Stimulated activated CD4-positive, alpha-beta T cell treated with anti-CD3 and anti-CD28 coated beads, Interleukin-1b, Interleukin-23, amount 100 ng/mL, for 4 hours (primary cell): ENCODE results near the gene TMEM135.
"Not testable (repeated sequence)": the region's sequence is repeated elsewhere in the genome, so short reads cannot be mapped to it uniquely, and the experiment has no call there.

Experiments used
- DNase-seq, 2 donors: peaks; one replicate each; pipeline ENCODE4 v3.0.0-alpha.2; 2020; ENCODE audit warnings: low read depth in 2 of 2

TMEM135 gene

DNA sequence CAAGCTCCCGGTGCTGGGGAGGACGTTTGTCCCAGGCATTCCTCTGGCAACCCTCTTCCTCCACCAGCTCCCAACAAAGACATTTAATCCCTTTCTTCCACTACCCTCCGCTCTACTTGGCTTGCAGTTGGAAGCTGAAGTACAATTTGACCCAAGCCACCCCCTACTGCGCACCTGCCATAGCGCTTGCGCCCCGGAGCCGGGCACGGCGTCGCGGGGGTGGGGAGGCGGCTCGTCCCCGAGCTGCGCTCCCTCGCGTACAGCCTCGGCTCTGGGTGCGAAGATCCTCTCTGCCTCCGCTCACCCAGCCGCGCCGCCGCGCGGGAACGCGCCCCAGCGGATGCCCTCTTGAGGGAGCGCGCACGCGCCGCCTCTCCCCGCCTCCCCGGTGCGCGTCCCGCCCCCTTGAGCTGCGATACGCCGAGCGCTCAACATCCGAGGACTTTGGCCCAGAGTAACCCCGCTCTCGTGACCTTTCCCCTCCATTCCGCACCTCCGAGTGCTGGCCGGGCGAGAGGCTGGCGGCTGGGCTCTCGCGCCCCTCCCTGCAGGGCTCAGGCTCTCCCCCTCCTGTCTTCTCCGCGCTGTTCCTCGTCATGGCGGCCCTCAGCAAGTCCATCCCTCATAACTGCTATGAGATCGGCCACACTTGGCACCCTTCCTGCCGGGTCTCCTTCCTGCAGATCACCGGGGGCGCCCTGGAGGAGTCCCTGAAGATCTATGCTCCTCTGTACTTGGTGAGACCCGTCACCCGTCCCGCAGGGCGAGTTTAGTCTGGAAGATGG lies at the start of gene TMEM135:
TSS of gene TMEM135 (plus strand) at position 485 of the 785 bp plus-strand sequence. CDS start at position 597, 112 bp downstream.
- DNase-seq: peak; percentile 84 to 92

DNA sequence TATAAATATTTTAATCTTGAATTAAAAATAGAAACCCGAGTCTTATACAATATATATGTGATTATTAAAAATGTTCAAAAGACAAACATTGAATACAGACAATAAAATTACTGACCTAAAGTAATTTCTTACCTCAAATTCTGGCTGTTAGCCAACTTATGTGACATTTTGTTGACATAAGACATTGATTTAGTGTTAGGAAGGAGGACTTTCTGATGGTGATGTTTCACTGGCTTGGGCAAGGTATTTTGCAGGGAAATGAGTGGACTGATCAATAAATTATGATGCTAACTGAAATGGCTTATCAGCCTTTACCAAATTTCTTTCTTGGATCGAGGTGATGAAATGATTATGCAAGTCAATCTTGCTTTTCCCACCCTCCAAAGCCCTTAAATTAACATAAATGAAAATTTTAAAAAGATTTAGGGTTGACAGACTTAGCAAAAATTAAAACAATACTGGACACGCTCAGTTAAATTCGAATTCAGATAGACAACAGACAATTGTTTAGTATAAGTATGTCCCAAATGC lies 49.3 kb upstream of the TMEM135 start:
- DNase-seq: no peak

DNA sequence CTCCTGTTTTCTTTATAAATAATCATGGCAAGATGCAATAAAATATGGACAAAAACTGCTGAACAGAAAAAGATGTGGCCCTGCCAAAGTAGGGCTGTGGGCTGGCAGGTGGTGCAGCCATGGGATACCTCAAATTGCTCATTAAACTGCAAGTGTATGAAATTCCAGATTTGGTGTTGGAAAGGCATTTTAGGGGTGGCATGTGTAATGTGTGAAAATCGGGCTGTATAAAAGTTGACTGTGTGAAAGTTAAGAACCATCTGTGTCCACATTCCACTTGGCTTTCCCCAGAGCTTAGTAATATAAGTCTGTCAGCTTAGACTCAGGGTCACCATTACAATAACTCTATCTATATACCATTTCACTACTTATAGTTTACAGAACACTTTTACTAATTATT lies 47.7 kb upstream of the TMEM135 start:
- DNase-seq: no peak

DNA sequence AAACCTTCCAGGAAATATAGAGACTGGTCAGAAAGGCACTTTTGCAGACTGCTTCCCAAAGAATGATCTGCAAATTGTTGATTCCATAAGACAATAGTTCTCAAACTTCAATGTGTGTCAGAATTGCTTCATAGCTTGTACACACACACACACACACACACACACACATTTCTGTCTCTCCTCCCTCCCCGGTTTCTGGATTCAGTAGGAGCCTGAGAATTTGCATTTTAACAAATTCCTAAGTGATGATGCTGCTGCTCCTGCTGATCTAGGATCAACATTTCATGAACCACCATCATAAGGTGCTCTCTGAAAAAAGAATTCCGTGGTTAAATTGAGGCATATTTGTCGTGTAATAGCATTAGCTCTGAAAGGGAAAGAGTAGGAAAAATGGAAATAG lies 47.2 kb upstream of the TMEM135 start:
- no peak for DNase-seq

DNA sequence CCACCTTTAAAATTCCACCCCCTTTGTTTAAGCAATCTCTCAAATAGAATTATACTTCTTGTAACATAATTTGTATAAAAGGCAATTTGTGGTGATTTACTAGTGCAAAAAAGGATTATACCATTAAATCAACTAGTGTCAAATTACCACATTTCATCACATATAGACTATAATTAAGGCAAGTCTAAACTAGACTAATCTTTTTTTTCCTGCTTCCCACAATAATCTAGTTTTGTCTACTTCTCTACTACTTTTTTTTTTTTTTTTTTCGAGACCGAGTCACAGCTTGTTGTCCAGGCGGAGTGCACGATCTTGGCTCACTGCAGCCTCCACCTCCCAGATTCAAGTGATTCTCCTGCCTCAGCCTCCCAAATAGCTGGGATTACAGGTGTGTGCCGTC lies 46.4 kb upstream of the TMEM135 start:
- no peak for DNase-seq

DNA sequence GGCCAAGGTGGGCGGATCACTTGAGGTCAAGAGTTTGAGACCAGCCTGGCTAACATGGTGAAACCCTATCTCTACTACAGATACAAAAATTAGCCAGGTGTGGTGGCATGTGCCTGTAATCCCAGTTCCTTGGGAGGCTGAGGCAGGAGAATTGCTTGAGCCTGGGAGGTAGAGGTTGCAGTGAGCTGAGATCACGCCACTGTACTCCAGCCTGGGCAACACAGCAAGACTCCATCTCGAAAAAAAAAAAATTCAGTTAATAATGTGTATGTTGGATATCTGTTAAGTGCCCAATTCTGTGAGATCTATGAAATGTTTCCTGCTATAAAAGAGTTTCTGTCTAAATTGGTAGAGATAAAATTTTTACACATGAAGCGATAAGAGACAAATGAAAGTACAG lies 45.4 kb upstream of the TMEM135 start:
- DNase-seq: not testable (repeated sequence)

DNA sequence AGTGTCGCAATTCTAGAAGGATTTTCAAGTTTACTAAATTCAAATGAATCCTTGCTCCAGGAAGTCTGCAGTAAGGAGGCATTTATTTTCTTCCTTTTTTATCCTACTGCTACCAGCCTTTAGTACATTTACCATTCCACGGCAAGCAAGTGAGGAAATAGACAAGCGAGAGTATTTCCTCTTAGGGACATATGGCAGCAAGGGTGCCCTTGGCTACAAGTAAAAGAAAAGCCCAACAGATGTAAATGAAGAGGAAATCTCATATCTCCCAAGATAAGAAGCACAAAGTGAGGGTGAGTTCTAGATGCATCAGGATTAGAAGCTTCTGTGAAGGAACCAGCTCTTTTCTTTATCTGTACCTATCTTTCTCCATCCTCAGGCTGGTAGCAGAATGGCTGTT lies 44.7 kb upstream of the TMEM135 start:
- no peak for DNase-seq

DNA sequence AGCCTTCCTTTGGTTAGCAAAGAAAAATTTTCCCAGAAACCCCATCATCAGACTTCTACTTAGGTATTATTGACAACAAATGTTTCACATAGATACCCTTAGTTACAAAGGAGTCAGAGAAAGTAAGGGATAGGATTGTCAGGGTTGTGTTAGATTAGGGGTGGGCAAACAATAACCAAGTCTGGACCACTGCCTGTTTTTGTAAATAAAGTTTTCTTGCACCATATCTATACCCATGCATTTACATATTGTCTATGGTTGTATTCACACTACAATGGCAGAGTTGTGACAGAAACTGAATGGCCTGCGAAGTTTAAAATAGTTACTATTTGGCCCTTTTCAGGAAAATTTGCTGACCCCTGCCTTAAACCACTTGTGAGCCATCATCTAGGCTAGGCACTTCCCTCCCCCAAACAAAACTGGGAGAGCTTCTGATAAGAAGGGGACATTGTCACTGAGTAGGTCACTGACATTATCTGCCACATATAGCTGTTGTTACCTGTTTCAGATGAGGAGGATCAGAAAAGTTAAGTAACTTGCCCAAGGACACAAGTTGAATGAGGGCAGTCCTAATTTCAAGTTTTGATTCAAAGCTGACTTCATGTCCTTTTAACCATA lies 40.7 kb upstream of the TMEM135 start:
- no peak for DNase-seq

DNA sequence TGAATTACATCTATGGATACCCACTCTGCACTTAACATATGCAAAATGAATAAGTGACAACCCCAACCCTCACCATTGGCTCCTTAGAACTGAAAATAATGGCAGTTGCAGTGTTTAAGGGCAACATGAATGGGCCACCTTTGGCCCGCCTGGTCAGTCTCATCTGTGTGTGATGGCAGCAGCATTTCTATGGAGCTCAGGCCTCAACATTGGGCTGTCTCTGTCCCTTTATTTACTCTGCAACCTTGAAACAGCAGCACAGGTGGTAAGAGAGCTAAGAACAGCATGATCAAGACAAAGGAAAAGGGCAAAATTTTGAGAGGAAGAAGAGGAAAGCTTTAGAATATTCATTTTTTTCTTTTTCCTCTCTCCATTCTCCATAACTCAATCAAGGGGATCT lies 38.3 kb upstream of the TMEM135 start:
- DNase-seq: no peak

DNA sequence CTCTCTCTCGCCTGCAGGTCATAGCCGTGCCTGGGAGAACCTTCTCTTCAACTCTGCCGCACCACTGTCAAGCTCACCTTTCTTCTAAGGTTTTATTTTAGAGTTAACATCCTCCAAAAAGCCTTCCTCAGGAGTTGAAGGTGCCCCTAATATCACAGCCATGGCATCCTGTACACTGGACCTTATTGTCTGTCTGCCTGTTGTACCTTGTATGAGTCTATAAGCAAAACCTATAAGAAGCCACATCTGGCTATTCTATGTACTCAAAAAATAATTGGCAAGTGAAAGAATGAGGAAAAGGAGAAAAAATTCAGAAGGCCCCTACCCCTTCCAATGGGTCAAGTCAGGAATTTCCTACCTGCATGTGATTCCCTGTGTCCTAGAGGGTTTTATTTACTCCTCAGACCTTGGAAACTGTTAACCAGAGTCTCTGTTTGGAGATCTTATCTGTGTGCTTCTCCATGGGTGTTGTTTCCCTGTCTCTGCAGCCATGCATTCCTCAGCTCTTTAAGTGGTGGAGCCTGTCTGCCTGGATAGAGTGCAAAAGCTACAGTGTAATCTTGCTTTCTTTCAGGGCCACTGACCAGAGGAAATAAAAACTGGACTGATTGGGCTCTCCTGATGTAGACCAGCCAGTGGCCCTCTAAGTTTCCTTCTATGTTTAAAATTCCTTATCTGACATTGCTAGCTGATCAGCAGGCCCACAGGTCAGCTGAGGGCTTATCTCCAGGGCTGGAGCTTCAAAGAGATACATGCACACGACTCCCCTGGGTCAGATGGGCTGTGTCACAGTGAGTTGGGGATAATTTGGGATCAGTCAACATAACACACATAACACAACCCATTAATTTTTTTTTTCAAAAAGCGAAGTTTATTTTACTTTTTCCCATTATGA lies 37.6 kb upstream of the TMEM135 start:
- no peak for DNase-seq

DNA sequence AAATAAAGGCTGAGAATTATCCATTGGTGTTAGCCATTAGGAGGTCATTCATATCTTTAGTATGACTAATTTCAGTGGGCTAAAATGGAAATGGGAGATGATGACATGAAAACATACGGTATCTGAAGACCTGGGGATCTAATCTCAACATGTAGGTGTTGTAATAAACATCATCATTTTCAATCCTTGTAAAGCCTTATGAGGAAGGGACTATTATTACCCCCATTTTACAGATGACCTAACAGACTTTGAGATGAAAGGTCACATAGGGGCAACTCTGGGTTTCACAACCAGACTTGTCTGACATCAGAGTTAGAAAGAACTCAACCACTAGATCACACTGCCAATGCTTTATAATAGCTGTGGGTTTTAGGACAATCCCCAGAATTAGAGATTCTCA lies 34.8 kb upstream of the TMEM135 start:
- no peak for DNase-seq

DNA sequence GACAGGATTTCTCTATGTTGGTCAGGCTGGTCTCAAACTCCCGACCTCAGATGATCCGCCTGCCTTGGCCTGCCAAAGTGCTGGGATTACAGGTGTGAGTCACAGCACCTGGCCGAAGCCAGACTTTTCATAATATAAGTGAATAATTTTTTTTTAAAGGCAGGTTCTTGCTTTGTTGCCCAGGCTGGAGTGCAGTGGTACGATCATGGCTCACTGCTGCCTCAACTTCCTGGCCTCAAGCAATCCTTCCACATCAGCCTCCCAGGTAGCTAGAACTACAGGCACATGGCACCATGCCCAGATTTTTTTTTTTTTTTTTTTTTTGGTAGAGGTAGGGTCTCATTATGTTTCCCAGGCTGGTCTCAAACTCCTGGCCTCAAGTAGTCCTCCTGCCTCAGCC lies 33.5 kb upstream of the TMEM135 start:
- DNase-seq: not testable (repeated sequence)

DNA sequence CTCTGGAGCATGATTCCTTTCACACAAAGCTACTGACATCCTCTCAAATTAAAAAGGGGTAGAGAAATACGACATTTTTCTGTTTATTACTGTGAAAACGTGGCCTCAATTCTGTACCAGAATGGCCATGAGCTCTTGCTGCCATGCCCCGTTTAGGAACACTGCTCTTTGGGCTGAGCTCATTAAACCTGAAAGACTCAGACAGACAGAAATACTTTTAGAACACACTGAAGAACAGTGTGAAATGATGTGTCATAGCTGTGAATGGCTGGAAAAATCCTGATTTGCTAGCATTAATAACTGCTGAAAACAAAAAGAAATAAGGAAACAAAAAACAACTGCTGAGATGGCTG lies 32.2 kb upstream of the TMEM135 start:
- DNase-seq: no peak

DNA sequence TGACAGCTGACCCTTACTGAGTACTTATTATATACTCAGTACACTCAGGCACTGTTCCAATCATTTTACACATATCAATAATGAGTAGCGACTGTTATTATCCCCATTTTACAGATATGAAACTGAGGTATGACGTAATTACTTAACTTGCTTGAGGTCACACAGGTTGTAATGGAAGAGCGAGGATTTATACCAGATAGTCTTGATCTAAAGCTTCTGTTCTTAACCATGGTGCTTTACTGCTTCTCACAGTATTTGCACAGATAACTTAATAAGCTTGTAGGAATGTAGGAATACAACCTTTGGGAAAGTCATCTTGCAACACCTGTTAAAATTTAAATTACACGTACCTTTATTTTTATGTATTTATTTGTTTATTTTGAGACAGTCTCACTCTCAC lies 31.7 kb upstream of the TMEM135 start:
- DNase-seq: no peak

DNA sequence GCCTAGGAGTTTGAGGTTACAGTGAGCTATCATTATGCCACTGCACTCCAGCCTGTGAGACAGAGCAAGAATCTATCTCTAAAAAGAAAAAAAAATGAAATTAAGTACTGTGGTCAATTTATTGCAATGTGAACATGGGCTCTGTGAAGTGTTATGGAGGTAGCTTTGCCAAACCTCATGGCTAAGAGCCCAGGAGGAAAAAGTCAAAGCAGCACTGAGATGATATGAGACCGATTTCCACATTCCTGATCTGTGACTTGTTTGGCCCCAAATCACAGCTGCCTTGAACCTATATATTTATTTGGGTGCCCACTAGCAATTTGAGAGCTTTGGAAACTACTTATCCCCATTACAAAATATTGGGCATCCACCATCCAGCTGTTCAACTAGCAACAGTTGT lies 29.8 kb upstream of the TMEM135 start:
- no peak for DNase-seq

DNA sequence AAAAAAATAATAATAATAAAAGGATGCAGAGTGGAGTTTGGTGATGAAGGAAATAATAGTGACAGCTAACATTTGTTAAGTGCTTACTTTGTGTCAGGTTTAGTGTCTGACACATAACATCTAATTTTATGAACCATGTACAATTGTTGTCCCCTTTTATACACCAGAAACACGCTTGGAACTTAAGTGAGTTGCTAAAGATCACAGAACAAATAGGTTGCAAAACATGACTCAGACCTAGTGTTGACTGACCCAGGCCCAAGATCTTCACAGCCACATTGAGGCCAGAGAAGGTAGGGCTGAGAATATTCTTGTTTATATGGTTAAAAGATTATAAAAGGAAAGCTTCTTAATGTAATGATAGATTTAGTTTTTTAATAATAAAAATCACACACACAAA lies 25.6 kb upstream of the TMEM135 start:
- DNase-seq: no peak

DNA sequence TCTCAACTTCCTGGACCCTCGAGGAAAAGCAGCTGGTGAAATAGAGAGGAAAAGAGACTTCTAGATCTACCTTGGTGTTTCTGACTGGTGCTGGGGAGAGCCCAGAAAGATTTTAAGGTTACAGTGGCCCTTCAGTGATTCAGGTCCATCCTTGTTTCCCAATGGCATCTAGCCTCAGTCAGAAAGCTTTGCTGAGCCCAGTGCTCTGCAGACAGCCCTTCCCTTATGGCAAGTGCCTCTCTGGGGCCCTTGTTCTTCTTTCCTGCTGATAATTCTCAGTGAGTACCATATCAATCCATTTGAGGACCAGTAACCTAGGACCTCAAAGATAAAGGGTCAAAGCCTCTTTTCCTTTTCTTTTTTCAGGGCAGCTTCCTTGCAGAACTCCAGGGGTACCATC lies 25.1 kb upstream of the TMEM135 start:
- DNase-seq: no peak

DNA sequence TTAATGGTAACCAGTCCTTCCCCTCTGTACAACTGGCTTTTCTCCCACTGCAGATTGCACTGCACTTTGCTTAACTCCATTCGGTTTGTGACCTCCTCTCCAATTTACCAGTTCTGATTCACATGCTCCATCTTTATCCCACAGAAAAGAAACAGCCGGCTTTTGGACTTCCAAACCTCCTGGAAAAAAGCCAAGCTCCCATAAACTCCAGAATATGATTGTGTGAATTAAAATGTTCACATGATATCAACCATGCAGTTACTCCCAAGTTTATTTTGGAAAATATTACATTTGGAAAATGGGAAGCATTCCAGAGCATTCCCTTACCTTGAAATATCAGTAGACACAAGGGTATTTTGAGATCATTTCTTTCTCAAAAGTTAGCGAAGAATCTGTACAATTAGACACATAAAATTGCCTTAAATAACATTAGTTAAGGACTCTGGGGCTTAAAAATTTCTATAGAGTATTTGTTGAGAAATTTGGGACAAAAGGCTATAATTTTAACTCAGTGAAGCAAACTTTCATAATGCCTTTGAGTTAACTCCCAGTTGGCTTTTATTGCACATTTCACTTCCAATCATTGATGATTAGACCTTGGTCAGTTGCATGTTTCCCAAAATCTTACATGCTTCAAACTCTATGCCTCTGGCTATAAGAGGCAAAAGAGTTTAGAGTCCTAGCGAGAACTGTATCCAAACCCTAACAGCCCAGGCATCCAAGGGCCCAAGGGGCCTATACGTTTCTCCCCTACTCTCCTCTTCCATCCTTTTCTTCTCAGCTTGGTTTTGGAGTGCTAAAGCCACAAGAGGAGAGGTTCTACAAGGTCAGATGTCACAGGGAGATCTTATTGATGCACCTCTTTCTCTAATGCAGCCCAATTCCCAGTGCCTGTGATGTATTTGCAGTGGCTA lies 23.6 kb upstream of the TMEM135 start:
- no peak for DNase-seq

DNA sequence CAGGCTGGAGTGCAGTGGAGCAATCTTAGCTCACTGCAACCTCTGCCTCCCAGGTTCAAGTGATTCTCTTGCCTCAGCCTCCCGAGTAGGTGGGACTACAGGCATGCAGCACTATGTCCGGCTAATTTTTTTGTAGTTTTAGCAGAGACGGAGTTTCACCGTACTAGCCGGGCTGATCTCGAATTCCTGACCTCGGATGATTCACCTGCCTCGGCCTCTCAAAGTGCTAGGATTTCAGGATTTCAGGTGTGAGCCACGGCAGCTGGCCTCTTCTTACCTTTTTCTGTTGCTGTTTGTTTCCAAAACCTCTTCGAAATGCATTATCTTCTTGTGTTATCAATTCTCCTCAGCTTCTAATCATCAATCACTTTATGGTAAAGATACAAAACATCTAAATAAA lies 22.1 kb upstream of the TMEM135 start:
- DNase-seq: no peak

DNA sequence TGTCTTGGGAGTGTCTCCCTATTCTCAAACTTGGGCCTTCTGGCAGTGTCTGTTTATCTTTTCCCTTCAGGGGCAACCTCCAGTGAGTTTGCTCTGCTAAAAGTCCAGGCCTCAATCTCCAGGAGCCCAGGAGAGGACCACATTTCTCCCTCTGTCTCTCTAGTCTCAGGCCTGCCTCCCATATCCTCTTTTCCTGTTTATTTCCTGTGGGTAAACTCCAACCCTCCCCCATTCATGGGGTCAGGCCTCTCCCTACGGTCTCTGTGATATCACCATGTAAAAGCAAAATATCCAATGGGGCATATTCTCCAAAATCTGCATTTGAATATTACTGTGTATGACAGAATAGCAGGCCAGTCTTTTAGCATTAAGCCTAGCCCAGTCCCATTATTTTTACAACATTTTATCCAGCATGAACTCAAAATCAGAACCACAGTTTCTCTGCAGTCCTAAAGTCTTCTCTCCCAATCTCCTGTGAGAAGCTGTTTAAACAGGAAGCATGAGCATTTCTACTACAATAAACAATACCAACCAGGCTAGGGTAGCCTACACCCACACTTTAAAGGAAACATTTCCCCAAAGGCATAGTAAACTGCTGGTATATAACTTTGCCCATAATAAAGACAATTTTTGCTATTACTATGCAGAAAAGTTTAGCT lies 18.0 kb upstream of the TMEM135 start:
- DNase-seq: no peak

DNA sequence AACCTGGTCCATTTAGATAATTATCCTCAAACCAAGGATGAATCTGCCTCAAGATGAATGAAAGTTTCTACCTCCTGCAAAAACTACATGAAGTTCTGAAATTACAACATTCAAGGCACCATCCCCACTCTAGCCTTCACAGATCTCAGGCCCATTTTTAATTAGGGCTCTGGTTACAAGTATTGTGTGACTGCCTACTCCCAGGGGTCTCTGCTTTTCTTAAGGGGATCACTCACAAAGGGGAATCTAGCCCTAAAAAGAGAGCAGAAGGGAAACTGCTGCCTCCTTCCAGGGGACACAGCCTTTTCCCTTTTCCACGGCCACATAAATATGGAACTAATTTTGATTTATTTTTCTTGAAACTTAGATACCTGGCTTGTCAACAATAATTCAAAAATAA lies 17.4 kb upstream of the TMEM135 start:
- DNase-seq: no peak
